ENCODE results near the gene MATN1.

MATN1 gene

GRCh38 chr1:30751830-30752650, 28.7 kb upstream of the MATN1 start:
- no peak for TF ChIP-seq ZFX (IDR thresholded peaks at IDR 0.05; ENCODE audit: borderline replicate concordance)
- no peak for TF ChIP-seq CTCF (IDR thresholded peaks at IDR 0.05)
- H3K27ac ChIP-seq = no peak overlapping the region

GRCh38 chr1:30750731-30751291, 27.4 kb upstream of the MATN1 start:
- TF ChIP-seq CTCF (IDR thresholded peaks at IDR 0.05) = no peak

GRCh38 chr1:30749691-30750583, 26.6 kb upstream of the MATN1 start:
- no peak overlapping the region for H3K27ac ChIP-seq
- TF ChIP-seq ZFX (IDR thresholded peaks at IDR 0.05; ENCODE audit: borderline replicate concordance) (no peak), CTCF (IDR thresholded peaks at IDR 0.05) (no peak)

More at GRCh38 chr1:30750731-30751291, 27.4 kb upstream of the MATN1 start:
- no peak overlapping the region for H3K27ac ChIP-seq

- TF ChIP-seq CTCF (IDR thresholded peaks at IDR 0.05) = no peak
- no peak for TF ChIP-seq ZFX (IDR thresholded peaks at IDR 0.05; ENCODE audit: borderline replicate concordance)
- H3K27ac ChIP-seq = no peak overlapping the region
These were observed 25.5 kb upstream of the MATN1 start for GRCh38 chr1:30748699-30749401.

- no peak overlapping the region for H3K27ac ChIP-seq
- TF ChIP-seq ZFX (IDR thresholded peaks at IDR 0.05; ENCODE audit: borderline replicate concordance) (no peak), CTCF (IDR thresholded peaks at IDR 0.05) (no peak)
These were observed 24.8 kb upstream of the MATN1 start for GRCh38 chr1:30748098-30748698.

GRCh38 chr1:30747033-30748008, 23.9 kb upstream of the MATN1 start:
- TF ChIP-seq ZFX (IDR thresholded peaks at IDR 0.05; ENCODE audit: borderline replicate concordance) (no peak), CTCF (IDR thresholded peaks at IDR 0.05) (no peak)
- H3K27ac ChIP-seq = no peak overlapping the region

Measured in 22Rv1 (cell line).